RPMI7951 (cell line): ENCODE results near the gene GPC1. TPM values are rescaled to one million over a fixed set of nuclear protein-coding genes. Genes with fewer than 3 reads are reported as not detected.

Experiments used
- DNase-seq: peaks from one replicate; pipeline ENCODE4 v3.0.0-alpha.2; 2012; ENCODE audit warnings: low read depth
- total RNA-seq: library from RNA; depleted of rRNA; stranded (reverse); fragments of >200 nt; shearing (Covaris generic); gene quantifications from 2 replicates; pipeline ENCODE4 v1.2.3, GENCODE V29; 2014

The GPC1 gene
- total RNA-seq, 1 experiment from 2014 or later: 13.9 TPM

DNA sequence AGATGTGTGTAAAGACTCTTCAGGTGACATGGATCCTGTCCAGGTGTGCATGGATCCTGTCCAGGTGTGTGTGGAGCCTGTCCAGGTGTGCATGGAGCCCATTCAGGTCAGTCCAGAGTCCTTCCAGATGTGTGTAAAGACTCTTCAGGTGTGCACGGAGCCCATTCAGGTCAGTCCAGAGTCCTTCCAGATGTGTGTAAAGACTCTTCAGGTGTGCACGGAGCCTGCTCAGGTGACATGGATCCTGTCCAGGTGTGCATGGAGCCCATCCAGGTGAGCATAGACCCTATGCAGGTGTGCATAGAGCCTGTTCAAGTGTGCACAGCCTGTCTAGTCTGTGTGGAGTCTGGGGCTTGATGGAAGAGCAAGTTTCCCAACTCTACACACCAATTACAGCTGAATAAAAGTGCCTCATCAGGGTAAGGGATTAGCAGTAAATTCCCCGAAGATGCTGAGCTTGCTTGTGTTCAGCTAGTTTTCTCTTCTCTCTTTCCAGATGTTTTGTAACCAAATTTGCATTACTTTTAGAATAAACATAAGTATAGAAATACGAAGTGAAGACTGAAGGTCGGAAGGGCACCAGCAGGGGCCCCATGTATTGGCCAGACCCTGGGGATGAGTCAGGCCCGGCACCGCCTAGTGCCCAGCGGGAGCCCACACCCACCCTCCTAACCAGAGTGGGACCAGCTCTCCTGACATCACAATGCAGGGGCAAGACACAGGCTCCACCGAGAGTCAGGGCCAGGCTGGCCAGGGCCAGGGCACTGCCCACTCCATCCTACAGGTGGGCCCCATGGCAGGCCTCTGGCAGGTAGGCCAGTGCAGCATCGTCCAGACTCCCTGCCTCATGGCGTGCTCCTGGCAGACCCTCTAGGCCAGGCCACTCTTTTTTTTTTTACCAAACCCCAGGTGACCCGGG lies 38.6 kb upstream of the GPC1 start:
- DNase-seq: no peak

DNA sequence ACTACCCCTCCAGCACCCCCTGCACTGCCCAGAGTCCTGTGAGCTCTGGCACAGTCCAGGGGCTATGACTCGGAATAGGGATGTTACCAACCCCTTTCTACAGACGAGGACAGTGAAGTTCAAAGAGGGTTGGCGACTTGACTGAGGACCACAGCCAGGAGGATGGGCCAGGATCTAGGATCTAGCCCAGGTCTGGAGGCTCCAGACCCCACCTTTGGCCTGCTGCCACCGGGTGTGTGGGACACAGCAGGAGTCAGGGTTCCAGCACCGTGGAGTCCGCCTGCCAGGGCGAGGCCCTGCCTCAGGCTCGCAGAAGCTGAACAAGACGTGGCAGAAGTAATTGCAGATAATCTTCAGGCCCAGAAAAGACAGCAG lies 37.9 kb upstream of the GPC1 start:
- no peak for DNase-seq

DNA sequence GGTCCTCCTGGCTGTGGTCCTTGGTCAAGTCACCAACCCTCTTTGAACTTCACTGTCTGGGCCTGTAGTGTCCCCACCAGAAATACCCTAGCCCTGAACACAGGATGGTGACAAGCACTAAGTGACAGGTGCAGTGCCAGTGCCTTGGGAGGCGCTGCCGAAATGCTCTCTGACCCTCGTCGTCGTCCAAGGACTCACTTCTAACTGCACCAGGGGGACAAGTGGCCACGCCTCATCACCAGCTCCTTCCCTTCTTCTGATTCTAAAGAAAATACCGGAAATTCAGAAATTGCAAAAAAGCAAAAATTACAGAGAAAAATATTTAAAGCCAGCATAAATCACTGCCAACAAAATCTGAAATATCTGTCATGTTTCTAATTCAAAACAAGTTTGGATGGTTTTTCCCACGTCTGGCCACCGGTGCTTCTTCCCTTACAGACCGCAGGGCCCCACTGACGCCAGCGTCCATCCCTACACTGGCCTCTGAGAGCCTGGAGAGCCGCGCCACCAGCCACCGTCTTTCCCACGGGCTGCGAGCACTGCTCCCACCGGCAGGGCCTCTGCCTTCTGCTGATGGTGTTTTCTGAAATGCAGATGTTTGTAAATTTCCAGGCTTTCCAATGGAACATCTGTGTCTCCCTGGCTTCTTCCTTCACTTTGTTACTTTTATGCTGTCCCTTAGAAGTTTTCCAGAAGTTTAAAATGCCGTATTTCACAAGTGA lies 37.4 kb upstream of the GPC1 start:
- DNase-seq: no peak

DNA sequence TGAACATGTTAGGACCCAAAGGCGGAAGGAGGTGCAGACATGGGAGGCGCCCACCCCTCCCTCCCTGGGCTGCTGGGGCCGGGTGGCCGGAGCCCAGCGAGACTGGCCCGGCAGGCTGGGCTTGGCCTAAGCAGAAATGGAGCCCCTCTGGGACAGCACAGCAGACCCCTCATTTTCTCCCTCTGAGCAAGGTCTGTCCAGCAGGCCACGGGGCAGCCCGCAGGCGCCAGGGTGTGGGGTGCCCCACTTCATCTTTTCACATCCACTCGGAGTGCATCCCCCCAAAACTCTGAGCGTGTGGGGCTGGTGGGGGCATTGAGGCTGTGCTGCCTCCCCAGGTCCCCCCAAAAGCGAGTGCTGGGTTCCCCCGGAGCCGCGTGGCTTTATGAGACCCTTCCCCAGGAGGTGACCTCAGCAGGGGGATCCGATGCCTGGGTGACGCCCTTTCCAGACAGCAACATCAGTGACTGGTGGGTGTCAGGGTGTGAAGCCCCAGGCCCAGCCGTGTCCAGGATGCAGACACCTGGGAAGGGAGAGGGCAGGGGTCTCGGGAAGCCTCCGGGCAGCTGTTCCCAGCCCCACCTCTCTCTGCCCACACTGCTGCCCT lies 36.7 kb upstream of the GPC1 start:
- DNase-seq: no peak

DNA sequence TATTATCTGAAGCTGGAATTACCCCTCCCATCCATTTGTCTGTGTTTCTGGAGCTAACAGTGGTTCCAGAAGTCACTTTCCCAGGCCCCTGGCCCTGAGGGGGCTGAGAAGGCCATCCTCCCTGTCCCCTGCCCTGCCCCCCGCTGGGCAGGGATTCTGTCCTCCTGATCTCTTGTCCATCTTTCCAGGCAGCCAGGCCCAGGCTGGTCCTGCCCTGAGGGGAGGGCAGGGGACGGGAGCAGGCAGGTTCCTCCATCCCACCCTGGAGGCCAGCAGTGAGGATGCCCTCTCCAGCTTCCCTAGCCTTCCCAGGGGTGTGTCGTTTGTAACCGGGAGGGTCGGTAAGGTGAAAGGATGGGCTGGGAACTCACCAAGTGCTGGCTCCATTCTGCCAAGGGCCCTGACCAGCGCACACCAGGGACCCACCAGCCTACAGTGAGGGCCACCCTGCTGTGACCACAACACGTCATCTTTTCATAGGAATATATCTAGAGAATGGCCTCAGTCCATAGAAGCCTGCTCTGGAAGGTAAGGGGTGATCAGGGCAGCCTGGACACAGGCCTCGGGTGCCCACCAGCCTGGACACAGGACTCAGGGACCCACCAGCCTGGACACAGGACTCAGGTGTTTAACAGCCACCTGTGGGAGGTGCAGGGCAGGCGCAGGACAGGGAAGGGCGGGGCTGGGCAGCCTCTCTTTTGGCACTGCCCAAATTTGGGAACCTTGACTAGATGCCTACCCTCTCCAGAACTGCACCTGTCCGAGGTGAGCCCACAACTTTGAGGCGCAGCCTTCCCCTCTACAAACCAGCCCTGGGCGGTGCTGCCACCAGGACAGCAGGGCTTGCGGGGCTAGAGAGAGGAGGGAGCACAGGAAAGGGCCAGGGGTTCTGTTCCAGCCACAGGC lies 35.8 kb upstream of the GPC1 start:
- DNase-seq: no peak

DNA sequence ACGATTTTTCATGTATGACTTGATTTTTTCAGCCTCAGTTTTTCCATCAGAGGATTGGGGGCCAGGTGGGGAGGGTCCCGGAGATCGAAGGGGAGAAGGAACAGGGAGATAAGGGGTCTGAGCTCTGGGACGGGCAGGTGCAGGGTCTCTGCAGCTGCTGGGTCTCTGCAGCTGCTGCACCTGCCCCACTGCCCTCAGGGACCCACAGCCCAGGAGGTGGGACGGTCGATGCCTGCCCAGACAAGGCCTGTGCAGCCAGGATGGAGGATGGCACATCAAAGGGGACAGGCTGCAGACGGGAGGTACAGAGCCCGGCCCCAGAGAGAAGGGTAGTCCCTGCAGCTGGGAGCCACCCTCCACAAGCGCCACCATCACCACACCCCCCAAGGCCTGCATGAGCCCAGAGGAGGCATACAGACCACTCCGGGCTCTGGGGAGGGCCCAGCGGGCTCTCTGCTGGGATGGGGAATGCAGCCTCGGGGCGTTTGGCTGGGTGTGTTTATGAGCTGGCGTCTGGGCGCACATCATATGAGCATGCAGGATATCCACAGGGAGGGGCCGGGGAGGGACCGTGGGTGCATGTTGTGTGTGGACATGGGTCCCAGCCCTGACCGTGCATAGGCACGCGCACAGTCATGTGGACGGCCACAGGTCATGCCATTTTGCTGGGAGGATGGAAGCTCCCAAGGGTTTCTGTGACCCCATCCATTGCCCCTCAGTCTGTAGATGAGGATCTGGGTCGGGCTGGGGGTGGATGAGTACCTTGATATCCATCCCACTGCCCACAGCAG lies 34.9 kb upstream of the GPC1 start:
- no peak for DNase-seq

DNA sequence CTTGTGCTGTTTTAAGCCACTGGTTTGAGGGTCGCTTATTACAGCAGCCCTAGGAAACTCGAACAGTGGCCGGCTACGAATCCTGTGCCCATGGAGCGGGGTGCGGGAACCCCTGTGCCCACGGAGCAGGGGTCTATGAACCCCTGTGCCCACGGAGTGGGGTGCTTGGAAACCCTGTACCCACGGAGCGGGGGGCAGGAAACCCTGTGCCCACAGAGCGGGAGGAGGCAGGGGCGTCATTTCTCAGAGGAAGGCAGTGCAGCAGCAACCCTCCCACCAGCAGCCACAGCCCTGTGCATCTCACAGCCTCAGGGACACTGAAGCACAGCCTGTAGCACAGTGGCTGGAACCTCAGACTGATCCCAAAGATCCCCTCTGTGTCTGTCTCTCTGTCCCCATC lies 34.2 kb upstream of the GPC1 start:
- DNase-seq: no peak

DNA sequence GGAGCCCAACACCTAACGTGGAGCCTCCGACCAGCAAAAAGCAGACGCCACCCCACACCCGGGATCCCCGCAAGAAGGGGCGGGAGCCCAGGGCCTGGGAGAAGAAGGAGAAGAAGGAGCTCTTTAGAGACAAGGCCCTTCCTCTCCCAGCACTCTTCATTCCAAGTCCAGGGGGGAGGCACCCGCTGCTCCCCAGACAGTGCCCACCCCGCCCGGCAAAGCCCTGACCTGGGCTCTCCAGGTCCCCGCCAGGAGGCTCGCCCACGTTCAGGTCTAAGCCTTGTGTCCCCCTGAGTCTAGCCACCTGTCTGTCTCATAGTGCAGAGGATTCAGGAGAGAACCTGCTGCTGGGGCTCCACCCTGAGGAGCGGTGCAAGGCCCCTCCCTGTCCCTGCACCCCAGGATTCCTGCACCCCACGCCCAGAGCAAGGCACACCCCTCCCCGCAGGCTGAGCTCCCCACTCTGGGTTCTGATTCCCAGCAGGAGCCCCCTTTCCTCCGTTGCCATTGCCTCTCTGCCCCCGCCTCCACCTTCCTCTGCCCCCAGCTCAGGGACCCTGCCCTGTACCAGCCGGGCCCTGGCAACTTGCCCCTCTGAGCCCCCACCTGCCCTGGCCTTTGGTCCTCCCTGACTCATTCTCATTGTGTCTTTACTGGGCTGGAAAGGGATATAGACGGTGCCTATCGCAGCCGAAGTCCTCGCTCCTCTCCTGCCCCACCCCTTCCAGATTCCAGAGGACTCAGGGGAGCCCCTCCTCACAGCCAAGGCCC lies 33.5 kb upstream of the GPC1 start:
- no peak for DNase-seq

DNA sequence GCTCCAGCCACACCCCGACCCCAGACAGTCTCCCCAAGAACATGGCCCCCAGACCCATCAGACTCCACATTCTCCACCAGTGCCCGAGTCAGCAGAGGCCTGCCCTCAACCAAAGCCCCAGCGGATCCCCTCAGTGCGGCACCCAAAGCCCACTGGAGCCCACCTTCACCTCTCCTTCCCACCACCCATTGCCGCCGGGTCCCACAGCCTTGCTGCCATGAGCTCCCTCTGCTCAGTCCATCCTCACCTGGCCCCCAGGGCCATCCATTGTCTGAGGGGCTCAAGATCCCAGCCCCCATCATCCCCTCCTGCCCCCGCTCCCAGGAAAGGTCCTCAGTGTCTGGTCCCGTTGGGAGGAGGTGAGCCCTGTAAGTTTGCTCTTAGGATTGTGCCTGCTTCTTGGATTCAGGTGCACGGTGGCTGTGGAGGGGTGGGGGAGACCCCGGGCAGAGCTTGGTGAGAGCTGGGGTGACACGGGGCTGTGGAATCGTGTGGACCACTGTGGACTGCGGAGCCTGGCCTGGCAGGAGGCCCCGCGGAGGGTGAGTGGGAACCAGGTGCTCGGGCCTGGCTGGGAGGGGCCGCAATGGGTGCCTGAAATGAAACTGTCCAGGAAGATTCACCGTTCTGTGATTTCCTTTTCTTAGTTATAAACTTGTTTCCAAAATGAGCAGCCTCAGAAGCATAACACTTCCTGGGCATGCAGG lies 32.7 kb upstream of the GPC1 start:
- no peak for DNase-seq

DNA sequence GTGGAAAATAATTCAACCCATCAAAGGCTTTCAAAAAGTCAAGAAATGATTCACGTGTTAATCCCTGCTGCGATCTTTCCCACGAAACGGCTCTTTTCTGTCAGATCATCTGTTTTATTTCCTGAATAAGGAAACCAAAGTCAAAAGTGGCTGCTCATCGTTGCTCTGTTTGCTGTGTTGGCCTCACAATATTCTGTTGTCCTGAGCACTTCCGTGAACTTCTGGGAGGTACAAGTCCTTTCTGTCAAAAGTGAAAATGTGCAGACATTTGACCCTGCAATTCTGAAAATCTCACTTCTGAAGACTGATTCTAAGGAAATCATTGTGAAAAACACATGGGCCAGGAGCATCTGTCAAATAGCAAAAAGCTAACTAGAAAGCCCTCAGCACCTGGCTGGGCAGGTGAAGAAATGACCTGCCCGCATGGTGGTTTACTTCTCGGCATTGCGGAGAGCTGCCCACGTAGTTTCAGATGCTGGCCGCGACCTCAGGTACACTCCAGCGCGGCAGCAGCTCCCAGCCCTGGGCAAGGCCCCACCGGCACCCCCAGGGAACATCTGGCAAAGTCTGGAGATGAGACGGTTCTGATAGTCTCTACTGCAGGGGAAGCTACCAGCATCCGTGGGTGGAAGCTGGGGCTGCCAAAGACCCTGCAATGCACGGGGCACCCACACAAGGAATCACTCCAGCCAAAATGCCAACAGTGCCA lies 31.9 kb upstream of the GPC1 start:
- no peak for DNase-seq

DNA sequence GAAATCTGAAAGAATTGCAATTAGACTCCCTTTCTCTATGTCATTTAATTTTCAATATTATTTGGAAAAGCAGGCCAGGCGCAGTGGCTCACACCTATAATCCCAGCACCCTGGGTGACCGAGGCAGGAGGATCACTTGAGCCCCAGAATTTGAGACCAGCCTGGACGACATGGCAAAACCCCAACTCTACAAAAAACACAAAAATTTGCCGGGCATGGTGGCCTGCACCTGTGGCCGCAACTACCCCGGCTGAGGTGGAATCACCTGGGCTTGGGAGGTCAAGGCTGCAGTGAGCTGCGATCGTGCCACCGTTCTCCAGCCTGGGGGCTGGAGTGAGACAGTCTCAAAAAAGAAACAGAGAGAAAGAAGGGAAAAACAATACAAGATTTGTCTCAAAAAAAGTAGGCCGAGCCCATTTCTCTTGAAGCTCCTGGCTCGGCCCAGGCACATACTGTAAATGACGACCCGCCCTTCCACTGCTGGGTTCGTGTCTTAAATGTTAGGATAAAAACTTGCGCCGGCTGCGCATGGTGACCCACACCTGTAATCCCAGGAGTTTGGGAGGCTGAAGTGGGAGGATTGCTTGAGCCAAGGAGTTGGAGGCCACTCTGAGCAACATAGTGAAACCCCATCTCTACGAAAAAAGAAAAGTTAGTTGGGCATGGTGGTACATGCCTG lies 31.1 kb upstream of the GPC1 start:
- DNase-seq: no peak

DNA sequence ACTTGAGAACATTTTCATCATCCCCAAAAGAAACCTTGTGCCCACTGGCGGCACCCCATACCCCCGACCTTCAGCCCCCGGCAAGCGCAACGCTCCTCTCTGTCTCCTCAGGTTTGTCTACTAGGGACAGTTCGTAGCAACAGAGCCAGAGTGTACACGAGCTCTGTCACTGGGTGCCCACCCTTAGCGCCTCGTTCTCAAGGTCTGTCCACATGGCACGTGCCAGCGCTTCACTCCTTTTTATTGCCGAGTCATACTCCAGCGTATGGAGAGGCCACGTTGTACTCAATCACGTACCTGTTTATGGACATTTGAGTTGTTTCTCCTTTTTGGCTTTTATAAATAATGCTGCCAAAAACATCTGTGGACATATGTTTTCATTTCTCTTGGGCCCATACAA lies 30.3 kb upstream of the GPC1 start:
- DNase-seq: no peak

DNA sequence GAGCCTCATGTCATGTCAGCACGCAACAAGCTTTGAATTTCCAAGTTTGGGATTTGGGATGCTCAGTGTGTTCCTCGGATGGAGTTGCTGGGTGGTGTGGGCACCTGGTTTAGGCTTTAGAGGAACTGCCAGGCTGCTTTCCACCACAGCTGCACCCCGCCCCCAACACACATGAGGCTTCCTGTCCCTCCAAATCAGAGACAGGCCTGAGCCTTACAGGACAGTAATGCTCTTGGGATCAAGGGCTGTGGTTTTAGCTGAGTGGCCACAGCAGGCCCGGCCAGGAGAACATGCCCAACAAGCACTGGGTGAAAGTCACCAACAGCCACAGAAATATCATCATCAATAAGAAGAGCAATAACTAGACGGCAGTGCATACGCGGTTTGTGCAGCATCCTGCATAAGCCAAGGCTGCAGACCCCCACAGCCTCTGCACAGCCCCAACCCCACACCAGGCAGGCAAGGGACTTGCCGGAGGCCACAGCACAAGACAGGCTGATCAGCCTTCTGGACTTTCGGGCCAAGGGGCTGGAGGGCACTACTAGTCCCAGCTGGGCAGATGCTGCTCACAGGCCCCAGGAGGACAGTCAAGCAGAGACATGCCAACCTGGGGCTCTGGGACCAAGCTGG lies 29.7 kb upstream of the GPC1 start:
- DNase-seq: no peak

DNA sequence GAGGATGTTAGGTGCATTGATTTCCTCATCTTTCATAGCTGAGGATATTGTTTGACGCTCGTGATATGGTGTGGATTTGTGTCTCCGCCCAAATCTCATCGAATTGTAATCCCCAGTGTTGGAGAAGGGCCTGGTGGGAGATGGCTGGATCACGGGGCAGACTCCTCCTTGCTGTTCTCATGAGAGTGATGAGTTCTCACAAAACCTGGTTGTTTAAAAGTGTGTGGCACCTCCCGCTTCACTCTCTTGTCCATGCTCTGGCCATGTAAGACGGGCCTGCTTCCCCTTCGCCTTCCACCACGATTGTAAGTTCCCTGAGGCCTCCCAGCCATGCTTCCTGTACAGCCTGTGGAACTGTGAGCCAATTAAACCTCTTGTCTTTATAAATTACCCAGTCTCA lies 28.4 kb upstream of the GPC1 start:
- no peak for DNase-seq

DNA sequence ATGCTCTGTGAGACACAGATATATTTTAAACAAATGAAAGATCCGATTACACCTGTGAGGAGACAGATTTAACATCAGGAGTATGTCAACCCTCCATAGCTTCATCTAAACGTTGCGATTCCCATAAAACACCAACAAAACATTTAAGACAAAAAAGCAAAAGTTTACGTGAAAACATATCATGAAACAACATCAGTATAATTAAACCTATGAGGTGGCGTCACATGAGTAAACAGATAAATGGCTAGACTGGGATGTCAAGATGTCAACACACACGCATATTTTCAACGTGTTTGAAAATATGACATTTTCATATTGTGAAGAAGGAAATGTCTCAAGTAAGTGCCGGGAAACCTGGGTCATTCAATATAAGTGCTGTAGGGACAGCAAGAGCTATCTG lies 25.5 kb upstream of the GPC1 start:
- no peak for DNase-seq

DNA sequence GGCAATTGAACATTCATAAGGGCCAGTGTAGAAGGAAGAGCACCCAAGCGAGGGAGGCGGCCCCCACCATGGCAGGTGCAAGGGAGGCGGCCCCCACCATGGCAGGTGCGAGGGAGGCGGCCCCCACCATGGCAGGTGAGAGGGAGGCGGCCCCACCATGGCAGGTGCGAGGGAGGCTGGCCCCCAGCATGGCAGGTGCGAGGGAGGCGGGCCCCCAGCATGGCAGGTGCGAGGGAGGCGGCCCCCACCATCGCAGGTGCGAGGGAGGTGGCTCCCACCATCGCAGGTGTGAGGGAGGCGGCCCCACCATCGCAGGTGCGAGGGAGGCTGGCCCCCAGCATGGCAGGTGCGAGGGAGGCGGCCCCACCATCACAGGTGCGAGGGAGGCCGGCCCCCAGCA lies 24.7 kb upstream of the GPC1 start:
- no peak for DNase-seq

DNA sequence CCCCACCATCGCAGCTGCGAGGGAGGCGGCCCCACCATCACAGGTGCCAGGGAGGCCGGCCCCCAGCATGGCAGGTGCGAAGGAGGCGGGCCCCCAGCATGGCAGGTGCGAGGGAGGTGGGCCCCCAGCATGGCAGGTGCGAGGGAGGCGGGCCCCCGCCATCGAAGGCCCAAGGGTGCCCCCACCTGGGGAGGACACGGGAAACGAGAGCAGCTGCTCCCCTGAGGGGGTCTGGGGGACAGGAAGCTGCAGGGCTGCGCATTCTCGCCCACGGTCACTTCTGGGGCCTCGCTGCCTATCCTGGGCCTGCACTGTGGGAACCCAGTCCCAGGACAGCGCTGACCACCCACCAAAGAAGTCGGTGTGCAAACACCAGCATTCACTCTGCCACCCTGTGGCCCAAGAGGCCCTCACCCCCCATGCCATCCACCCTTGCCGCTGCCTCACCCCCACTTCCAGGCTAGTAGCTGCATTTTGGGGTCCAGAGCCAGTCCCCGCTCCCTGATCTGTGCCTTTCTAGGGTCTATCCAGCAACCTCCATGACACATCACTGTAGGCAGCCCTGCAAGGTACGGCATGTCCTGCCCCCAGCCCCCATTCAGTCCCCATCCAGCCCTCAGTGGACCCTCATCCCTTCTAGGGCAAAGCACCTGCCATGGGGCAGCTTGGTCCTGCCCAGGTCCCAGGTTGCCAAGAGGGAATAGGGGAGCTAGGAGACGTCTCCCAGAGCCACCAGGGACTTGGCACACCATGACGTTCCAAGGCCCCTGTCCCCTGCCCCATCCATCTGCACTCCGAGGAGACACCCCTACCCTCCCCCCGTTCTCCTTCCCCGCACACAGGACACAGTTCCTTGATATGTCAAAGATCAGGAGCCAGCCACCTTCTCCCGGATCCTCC lies 24.0 kb upstream of the GPC1 start:
- no peak for DNase-seq
